Measurements from ENCODE around the gene MAMDC2.
"Not testable (repeated sequence)": the region's sequence is repeated elsewhere in the genome, so short reads cannot be mapped to it uniquely, and the experiment has no call there.

MAMDC2 gene

DNA sequence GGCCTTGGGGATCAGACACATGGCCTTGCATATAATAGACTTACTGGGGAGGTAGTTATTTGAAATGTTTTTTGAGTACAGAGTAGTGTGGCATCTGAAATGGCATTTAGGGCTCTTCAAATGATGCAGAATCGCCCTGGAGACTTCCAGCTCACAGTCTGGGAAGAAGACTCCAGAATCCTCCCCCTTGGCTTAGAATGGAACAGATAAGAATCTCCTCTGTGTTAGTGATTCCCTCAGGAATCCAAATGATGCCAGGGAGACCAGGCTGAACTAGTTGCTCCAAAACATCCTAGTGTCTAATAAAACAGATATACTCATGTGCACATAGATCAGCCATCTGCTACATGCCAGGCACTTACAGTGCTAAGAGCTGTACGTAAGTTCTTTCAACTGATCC lies 176.6 kb downstream of the MAMDC2 start:
- no peak for DNase-seq

DNA sequence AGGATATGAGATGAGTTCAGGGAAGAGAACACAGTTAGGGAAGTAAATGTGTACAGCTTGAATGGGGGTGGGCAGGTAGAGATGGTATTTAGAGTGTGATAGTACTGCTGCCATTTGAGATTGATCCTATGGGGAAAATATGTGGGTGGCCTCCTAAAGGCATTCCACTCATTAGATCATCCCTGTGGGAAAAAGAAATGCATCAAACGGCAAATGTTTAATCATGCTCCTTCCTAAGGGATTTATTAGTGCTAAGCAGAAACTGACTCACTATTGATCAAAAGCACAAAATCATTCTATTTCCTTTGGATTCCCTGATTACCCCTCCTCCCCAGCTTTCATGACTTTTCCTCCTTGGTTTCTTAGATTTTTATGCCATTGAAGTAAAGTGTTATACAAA lies 178.7 kb downstream of the MAMDC2 start:
- DNase-seq = no peak

DNA sequence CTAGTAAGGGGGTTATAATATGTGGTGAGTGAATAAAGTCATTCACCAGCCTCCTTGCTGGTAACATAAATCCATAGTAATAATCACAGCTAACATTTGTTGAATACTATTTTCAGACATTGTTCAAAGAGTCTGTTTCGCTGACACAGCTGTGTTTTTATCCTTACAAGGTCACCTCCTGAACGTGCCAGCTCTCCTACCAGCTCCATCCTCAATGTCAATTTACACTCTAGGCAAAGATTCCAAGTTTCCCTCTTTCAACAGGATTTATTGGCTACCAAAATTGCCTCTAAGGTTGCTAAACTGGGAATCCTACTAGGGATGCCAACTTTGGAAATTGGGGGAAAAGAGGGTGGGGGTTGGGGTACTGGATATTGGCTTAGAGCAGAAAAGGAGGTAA lies 184.5 kb downstream of the MAMDC2 start:
- no peak for DNase-seq

DNA sequence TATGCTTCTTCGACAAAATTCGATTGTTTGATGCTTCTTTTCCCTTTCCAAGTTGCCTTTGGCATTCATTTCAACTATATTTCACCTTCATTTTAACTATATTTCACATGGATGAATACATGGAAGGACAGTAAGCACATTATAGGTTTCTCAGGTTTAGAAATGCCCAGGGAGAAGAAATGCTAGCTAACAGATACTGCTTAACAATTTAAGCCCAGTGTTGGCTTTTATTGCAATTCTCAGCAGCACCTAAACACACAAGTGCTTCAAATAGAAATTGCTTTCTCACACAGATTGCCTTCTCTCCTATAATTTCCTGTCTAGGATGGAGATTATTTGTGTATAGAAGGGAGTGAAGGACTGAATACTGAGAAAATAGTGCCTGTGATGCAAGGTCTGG lies 185.0 kb downstream of the MAMDC2 start:
- DNase-seq = no peak

DNA sequence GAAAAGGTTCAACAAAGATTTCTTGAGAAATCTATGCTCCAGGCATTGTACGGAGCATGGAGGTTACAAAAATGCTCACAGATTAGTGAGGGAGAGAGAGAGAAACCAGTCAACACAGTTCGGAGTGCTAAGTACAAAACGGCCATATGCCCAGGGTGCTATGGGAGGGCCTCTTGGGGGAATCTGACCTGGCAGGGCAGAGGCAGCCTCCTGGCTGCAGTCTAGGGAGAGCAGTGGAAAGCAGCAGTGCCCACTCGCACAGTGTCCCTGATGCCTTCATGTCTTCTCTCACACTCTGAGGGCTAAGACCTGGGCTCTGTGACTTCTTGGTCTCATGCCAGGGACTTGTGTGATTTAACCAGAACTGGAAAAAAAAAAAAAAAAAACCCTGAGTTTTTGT lies 185.4 kb downstream of the MAMDC2 start:
- DNase-seq = no peak

DNA sequence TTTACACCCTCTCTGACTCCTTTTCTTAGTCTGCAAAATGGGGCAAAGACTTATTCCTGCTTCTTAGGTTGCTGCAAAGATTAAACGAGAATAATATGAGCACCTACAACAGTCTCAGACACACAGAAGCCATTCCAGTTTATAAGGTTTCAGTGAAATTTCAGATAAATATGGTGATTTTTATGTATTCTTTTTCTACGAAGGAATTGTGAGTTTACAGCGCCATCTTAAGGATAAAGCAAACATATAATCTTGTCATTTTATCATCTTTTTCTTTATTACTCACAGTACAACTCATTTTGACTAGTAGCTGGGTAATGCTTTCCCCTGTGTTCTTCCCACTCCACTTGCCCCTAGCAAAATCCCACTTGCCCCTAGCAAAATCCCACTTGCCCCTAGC lies 185.9 kb downstream of the MAMDC2 start:
- no peak for DNase-seq

DNA sequence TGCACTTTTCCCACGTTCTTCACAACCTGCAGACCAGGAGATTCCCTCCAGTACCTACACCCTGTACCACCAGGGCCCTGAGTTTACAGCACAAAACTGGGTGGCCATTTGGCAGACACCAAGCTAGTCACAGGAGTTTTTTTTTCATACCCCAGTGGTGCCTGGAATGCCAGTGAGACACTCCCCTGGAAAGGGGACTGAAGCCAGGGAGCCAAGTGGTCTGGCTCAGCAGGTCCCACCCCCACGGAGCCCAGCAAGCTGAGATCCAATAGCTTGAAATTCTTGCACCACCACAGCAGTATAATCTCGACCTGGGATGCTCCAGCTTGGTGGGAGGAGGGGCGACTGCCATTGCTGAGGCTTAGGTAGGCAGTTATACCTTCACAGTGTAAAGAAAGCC lies 188.8 kb downstream of the MAMDC2 start:
- no peak for DNase-seq

DNA sequence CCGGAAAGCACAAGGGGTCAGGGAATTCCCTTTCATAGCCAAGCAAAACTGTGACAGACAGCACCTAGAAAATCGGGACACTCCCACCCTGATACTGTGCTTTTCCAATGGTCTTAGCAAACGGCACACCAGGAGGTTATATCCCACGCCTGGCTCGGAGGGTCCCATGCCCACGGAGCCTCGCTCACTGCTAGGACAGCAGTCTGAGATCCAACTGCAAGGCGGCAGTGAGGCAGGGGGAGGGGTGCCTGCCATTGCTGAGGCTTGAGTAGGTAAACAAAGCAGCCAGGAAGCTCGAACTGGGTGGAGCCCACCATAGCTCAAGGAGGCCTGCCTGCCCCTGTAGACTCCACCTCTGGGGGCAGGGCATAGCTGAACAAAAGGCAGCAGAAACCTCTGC lies 190.6 kb downstream of the MAMDC2 start:
- DNase-seq = not testable (repeated sequence)

DNA sequence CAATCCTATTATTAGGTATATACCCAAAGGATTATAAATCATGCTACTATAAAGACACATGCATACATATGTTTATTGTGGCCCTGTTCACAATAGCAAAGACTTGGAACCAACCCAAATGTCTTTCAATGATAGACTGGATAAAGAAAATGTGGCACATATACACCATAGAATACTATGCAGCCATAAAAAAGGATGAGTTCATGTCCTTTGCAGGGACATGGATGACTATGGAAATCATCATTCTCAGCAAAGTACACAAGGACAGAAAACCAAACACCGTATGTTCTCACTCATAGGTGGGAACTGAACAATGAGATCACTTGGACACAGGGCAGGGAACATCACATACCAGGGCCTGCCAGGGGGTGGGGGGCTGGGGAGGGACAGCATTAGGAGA lies 202.3 kb downstream of the MAMDC2 start:
- DNase-seq = not testable (repeated sequence)

DNA sequence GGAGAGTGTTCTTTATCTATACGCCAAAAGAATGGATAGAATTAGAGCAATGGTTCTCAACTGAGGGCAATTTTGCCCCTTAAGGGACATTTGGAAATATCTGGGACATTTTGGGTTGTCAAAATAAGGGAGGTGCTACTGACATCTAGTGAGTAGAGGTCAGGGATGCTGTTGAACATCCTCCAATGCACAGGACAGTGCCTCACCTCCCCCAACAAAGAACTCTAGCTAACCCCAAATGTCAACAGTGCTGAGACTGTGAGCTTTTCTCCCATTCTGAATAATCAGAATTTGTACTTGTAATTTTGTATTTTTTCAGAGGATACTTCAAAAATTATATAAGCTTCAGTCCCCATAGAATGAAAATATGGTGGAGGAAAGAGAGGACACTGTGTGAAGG lies 206.6 kb downstream of the MAMDC2 start:
- no peak for DNase-seq

DNA sequence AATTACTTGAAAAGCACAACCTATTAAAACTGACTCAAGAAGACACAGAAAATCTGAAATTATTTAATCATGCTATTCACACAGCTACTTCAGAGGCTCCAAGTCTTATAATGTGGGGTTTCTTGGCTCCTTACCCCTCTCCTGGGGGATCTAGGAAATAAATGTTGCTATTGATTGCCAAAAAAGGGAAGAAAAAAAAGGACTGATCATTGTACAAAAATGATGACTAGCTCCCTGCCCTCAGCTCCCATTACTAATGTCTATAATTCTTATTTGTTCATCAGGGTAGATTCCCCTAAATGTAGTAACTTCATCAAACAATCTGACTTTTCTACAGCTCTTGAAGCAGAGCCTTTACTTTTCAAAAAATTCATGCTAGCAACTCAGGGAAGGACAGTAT lies 211.8 kb downstream of the MAMDC2 start:
- DNase-seq = no peak

DNA sequence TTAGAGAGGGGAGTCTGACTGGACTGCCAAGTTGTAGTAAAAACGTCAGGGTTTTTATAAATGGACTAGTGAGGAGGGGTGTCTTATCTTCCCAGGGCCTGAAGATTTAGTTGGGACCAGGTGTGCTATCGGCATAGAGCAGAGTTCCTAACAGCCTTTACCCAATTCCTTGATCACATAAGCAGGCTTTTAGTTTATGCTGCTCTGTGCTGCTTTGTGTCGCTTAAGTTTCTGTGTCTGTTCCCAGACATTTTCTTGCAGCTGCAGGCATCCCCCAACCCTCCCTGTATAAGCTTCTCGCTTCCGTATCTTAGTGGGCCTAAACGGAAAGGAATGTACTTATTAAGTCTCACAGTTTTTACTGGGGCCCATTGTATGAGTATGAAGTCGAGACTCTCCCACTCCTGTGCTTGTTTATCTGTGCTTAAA lies 212.5 kb downstream of the MAMDC2 start:
- DNase-seq = no peak

DNA sequence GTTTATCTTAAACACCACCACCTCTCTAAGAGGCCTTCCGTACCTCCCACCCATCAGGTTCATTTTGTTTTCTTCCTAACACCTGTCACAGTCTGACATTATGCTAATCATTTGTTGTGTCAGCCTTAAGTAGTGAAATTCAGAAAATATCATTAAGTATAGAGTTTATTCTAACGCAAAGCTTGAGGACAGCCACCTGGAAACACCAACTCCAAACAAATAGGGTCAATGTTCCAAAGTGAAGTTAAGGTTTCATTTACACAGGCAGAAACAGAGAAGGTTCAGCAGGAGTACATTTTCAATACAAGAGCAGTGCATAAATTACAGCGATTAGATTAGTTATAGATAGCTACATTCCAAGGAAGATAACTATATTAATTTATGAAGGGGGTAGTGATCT lies 213.9 kb downstream of the MAMDC2 start:
- no peak for DNase-seq

DNA sequence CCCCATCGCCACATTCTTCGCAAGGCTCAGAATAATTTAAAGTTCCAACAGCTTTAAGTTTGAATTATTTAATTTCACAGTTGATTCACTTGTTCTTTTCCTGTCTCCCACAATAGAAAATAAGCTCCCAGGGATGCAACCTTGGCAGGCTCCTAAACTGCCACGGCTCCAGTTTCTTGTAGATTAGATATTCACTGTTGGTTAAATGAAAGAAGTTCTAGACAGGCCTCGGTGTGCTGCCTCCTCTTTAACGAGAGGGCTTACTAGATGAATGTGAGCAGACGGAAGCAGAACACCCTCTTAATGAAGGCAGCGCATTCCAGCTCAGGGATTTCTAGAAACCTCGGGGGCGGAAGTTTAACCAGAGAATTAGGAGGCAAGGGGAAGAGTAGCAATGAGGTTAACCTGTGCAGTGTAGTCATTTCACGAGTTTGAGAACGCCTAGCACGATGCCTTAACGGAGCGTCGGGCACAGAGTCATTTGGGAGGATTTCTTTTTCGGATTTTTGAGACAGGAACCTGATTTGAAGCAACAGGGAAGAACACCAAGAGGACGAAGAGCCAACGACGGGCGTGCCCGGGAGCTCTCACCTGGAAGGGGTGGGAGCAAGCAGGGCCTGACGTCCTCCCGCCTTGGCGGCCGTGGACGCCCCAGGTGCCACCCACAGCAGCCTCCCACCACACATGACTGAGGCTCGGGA lies 214.5 kb downstream of the MAMDC2 start:
- peak; percentile 62 for DNase-seq

DNA sequence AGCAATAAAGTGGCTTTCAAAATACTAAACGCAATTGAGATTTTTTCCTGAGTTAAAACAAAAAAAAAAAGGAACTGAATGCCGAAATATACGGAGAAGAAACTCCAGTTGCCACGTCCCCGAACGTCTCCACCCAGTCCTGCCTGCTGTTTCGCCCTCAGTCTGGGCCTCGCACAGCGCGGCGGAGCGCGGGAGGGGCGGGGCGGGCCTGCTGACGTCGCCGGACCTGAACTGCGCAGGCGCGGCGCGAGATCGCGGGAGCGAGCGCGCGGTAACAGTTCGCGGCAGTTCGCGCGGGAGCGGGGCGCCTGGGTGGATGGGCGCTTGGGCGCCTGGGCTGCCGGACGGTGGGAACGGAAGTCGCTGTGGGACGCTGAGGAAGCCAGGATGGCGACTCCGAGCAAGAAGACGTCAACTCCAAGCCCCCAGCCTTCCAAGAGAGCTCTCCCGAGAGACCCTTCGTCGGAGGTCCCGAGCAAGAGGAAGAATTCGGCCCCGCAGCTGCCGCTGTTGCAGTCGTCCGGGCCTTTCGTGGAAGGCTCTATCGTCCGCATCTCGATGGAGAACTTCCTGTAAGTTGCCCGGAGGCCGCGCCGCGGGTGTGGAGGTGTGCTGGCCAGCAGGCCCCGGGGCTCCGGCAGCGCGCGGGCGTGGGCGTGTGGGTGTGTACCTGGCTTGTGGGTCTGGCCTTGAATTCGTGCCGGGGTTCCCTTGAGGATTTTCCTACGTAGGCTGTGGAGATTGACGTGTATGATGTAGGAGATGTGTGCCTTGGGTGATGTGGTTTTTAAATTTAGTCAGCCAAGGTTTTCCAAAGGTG lies 215.3 kb downstream of the MAMDC2 start, which contains the start of gene SMC5:
SMC5 (plus strand) TSS at position 287 of the 820 bp plus-strand sequence; CDS start at position 388, 101 bp downstream.
- DNase-seq = peak; percentile 91

DNA sequence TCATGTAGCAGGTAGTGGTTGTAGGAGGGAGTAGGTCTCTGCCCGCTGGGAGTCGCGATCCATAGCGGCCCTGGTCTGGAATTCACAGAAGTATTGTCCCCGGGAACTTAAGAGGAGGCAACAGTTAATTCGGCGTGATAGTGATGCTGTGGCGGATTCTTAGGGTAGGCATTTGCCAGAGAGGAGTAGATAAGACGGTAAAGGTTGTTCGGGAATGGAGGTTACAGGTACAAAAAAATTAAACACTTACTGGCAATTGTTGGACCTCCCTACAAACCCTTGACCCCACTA lies 215.8 kb downstream of the MAMDC2 start:
- no peak for DNase-seq

DNA sequence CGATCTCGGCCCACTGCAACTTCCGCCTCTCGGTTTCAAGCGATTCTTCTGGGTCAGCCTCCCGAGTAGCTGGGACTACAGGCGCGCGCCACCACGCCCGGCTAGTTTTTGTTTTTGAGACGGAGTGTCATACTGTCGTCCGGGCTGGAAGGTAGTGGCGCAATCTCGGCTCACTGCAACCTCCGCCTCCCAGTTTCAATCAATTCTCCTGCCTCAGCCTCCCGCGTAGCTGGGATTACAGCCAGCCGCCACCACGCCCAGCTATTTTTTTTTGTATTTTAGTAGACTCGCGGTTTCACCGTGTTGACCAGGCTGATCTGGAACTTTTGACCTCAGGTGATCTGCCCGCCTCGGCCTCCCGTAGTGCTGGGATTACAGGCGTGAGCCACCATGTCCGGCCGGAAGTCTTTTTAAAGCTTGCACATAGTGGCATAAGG lies 216.4 kb downstream of the MAMDC2 start:
- DNase-seq = no peak

DNA sequence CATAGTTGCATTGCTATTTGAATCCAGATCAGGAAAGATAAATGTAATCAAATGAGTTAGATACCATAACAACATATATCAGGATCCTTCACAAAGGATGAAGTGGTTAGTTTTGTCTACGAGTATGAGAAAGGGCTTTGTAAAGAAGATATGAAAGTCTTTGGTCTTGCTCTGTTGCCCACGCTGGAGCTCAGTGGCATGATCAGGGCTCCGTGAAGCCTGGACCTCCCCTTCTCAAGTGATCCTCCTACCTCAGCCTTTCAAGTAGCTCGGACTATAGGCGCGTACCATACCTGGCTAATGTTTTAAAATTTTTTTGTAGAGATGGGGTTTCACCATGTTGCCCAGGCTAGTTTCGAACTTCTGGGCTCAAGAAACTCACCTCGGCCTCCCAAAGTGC lies 217.0 kb downstream of the MAMDC2 start:
- no peak for DNase-seq

DNA sequence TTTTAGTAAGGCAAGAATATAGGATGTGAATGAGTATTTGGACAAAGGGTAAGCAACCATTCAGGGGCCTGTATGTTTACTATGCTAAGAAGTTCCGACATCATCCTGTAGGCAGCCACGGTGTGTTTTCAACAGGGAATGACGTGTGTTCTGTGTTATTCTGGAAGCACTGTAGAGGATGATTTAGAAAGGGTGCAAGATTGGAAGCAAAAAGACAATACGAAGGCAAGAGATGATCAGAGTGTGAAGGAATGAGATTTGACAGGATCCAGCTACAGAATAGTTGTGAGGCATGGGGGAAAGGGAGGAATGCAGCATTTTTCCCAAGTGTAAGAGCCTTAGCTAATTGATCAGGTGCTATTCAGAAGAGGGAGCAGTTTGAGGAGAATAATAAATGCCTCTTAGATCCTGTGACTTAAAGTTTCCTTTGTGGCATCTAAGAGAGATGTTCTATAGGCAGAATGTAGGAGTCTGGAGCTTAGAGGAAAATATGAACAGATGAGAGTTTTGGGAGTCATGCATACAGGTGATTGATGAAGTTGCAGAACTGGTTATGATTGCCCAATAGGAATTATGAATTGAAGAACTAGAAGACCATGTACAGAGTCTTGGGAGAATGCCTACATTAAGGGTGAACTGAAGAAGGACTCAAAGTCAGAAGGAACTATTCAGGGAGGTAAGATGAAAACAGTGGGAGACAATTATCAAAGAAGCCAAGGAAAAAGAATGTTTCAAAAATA lies 217.7 kb downstream of the MAMDC2 start:
- no peak for DNase-seq

DNA sequence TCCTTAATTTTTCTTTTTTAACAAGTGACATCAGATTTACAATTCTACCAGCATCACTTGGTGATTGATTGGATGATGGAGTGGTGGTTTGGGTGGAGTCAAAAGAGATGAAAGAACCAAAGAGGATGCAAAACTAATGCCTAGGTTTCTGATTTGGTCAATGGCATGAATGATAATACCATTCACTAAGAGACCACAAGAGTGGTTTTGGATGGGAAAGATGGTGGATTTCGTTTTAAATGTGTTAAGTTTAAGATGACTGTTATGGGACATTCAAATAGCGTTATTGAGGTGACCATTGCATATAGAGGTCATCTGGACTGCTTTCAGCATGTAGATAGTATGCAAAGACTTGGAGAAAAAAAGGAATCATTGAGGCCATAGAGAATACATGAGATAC lies 218.7 kb downstream of the MAMDC2 start:
- DNase-seq = peak; percentile 58

DNA sequence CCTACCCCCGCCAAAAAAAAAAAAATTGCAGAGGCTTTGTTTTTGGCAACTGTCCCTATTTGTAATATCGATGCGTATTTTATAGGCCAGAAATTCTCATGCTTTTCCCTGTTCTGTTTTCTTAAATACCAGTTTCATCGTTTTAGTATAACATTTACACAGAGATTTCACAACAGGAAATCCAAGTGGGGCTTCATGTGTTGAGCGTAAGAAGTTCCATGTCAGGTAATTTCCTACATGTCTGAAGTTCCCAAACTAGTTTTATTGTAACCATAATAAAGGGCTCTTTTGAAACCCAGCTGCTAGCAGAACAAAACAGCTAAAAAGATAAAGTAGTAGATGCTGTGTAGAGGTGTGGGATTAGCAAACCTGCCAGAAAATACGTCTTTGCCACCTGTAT lies 219.3 kb downstream of the MAMDC2 start:
- DNase-seq = no peak

DNA sequence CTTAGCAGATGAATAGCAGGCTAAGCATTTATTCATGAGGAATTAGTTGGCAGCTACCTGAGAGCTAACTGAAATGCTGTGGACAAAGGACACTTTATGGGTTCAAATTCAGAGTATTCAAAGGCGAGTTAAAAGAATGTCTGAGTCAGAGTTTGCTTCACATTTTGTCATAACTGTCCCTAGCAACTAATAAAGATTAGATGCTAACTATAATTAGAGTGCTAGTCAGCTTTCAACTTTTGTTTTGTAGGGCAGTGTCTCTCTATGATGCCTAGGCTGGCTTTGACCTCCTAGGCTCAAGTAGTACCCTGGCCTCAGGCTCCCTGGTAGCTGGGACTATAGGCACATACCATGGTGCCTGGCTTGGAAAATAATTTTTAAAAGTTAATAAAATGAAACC lies 219.8 kb downstream of the MAMDC2 start:
- no peak for DNase-seq

All from activated CD4-positive, alpha-beta T cell treated with anti-CD3 and anti-CD28 coated beads, Interleukin-2, amount 50 U/mL, for 16 hours (primary cell).